Endothelial cell of umbilical vein (primary cell): ENCODE results near the gene ASS1.

Experiments
- CTCF ChIP-seq, 2 donors: IDR thresholded peaks; 1 replicate in 1 of 2; 2 replicates in 1 of 2; pipeline ENCODE4 v1.5.1; 2011; ENCODE audit warnings: low read length in 2 of 2, mild to moderate bottlenecking in 2 of 2, moderate library complexity in 2 of 2, control low read depth in 1 of 2, inconsistent platforms in 1 of 2, low read depth in 1 of 2; ENCODE audit not compliant: insufficient read depth in 1 of 2; ENCODE audit errors: extremely low read depth in 1 of 2
- EZH2 ChIP-seq: IDR thresholded peaks from 2 replicates; pipeline ENCODE4 v1.6.1; 2012; ENCODE audit warnings: borderline replicate concordance, low read depth, mild to moderate bottlenecking, moderate library complexity, low read length, inconsistent platforms; ENCODE audit not compliant: severe bottlenecking
- FOS ChIP-seq: IDR thresholded peaks from 2 replicates; pipeline ENCODE4 v1.6.1; 2011; ENCODE audit warnings: mild to moderate bottlenecking, low read length, moderate library complexity, borderline replicate concordance; ENCODE audit not compliant: insufficient read depth
- JUN ChIP-seq: IDR thresholded peaks from 2 replicates; pipeline ENCODE4 v1.6.1; 2011; ENCODE audit warnings: borderline replicate concordance, low read depth; ENCODE audit not compliant: insufficient read length, insufficient read depth
- MYC ChIP-seq: IDR thresholded peaks from one replicate; pipeline ENCODE4 v1.6.1; 2011; ENCODE audit warnings: mild to moderate bottlenecking, low read depth, low read length
- POLR2A ChIP-seq: IDR thresholded peaks from 2 replicates; pipeline ENCODE4 v1.6.1; 2012; ENCODE audit warnings: low read depth, mild to moderate bottlenecking, control low read depth, low read length
- POLR2AphosphoS5 ChIP-seq: IDR thresholded peaks from 2 replicates; pipeline ENCODE4 v1.6.1; 2012; ENCODE audit warnings: low read depth, mild to moderate bottlenecking, control low read depth, low read length, moderate library complexity; ENCODE audit not compliant: insufficient read depth
- TF ChIP-seq, protein P1 (sequence below): IDR thresholded peaks from 2 replicates; pipeline ENCODE4 v1.6.1; 2011; ENCODE audit not compliant: insufficient read depth, insufficient read length

DNA sequence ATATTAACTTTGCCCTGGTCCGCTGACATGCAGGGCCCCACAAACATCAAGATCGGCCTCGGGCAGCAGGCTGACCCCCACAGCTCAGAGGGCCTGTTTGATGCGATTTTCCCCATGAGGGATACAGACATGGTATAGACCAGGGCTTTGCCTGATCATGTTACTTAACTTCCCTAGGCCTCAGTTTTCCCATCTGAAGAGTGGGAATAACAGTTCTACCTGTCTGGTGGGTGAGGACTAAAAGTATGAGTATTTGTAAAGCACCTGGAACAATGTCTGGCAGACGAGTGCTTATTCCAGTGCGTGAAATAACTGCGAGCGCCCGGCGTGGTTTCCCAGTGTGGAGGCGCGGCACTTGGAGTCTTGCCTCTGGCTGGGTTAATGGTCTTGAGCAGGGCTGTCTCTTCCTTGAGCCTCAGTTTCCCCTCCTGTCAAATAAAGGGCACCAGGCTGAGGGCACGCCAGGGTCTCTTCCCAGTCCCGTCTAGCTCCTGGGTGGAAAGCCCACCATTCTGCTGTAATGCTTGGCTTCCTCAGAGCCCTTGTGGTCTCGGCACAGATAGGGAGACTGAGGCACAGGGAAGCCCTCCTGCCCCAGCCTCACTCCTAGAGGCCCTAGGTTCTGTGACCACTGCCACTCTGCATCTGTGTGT, 47.2 kb downstream of the ASS1 start:
- TF ChIP-seq CTCF (IDR thresholded peaks at IDR 0.05; ENCODE audit: extremely low read depth in 1 of 2, insufficient read depth in 1 of 2, low read depth in 1 of 2, low read length in 2 of 2), result no peak
- no peak for TF ChIP-seq EZH2
- TF ChIP-seq FOS, result no peak
- TF ChIP-seq POLR2AphosphoS5, result no peak
- no peak for TF ChIP-seq POLR2A
- TF ChIP-seq MYC, result no peak
- no peak for TF ChIP-seq JUN
- TF ChIP-seq, protein P1, sequence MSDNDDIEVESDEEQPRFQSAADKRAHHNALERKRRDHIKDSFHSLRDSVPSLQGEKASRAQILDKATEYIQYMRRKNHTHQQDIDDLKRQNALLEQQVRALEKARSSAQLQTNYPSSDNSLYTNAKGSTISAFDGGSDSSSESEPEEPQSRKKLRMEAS, result no peak
